Panc1 (cell line): Measurements from ENCODE around the gene CHCHD6. TPM values are rescaled to one million over a fixed set of nuclear protein-coding genes. Genes with fewer than 3 reads are reported as not detected.

Experiments used
- ATAC-seq: fragments of 200-7000 bp; cut with Tn5 transposase; 2 replicates; pipeline ENCODE4 v1.9.1; 2020; ENCODE audit warnings: mild to moderate bottlenecking, moderate library complexity
- BruUV-seq: library from RNA; stranded (reverse); fragments of 400-500 nt; replicated peaks from 2 replicates; lab custom pipeline; 2021; lab: Mats Ljungman, UMichigan
- CTCF ChIA-PET: fragments of 300-600 bp; sonication (Branson Sonifier 250); formaldehyde crosslinking; loops from one replicate; lab custom pipeline; 2022; ENCODE audit warnings: antibody characterized with exemption; lab: Charles Lee
- POLR2A ChIA-PET: fragments of 300-600 bp; sonication (Branson Sonifier 250); formaldehyde crosslinking; loops from one replicate; lab custom pipeline; 2022; ENCODE audit warnings: antibody characterized with exemption; lab: Charles Lee
- DNase-seq: peaks from one replicate; pipeline ENCODE4 v3.0.0-alpha.2; 2010; ENCODE audit warnings: low read depth, low spot score
- H3K27ac ChIP-seq: 2 replicates; pipeline ENCODE4 v1.5.1; 2011; ENCODE audit warnings: mild to moderate bottlenecking, low read length, inconsistent platforms
- H3K27me3 ChIP-seq: fragments of 200-500 bp; sonication (Bioruptor generic); 2 replicates; pipeline ENCODE4 v1.6.0; 2014; ENCODE audit warnings: low read length, inconsistent platforms; ENCODE audit not compliant: control insufficient read depth, insufficient read depth
- H3K36me3 ChIP-seq: fragments of 200-500 bp; sonication (Bioruptor generic); 2 replicates; pipeline ENCODE4 v1.5.1; 2014; ENCODE audit warnings: inconsistent platforms, mild to moderate bottlenecking, low read length, moderate library complexity; ENCODE audit not compliant: control insufficient read depth, insufficient read depth
- H3K4me1 ChIP-seq: 2 replicates; pipeline ENCODE4 v1.5.1; 2011; ENCODE audit warnings: inconsistent platforms, mild to moderate bottlenecking, low read length, moderate library complexity; ENCODE audit not compliant: control insufficient read depth, insufficient read depth
- H3K4me3 ChIP-seq, 2 experiments: 2 replicates each; pipeline ENCODE4 v1.5.1; 2011 to 2012; ENCODE audit warnings: low read depth in 2 of 2, low read length in 2 of 2, mild to moderate bottlenecking in 2 of 2, inconsistent platforms in 1 of 2, moderate library complexity in 1 of 2
- H3K9me3 ChIP-seq: fragments of 200-500 bp; sonication (Bioruptor generic); 2 replicates; pipeline ENCODE4 v1.5.1; 2014; ENCODE audit warnings: low read depth, mild to moderate bottlenecking, inconsistent platforms, low read length, moderate library complexity; ENCODE audit not compliant: control insufficient read depth, insufficient read depth
- CTCF ChIP-seq: fragments of 450-650 bp; IDR thresholded peaks from 2 replicates; pipeline ENCODE4 v1.5.1; 2017; ENCODE audit warnings: mild to moderate bottlenecking
- POLR2AphosphoS5 ChIP-seq: IDR thresholded peaks from 2 replicates; pipeline ENCODE4 v1.6.1; 2012; ENCODE audit warnings: mild to moderate bottlenecking, low read depth, low read length, moderate library complexity
- REST ChIP-seq, 2 experiments: IDR thresholded peaks; 2 replicates each; pipeline ENCODE4 v1.6.1; 2011 to 2012; ENCODE audit warnings: low read depth in 2 of 2, control low read depth in 1 of 2, low read length in 1 of 2, mild to moderate bottlenecking in 1 of 2, moderate library complexity in 1 of 2; ENCODE audit not compliant: insufficient read depth in 1 of 2
- SIN3A ChIP-seq: IDR thresholded peaks from 2 replicates; pipeline ENCODE4 v1.6.1; 2012; ENCODE audit warnings: low read depth, mild to moderate bottlenecking, low read length, moderate library complexity, borderline replicate concordance; ENCODE audit not compliant: insufficient read depth
- TCF7L2 ChIP-seq: IDR thresholded peaks from 2 replicates; pipeline ENCODE4 v1.6.1; 2011; ENCODE audit warnings: mild to moderate bottlenecking, low read depth, low read length, inconsistent platforms
- in situ Hi-C: cut with HindIII; loops from 2 replicates; pipeline ENCODE4 v1.10.0; 2016; ENCODE audit warnings: low sequenced_read_pairs, low pct_unique_long_range_greater_than_20kb
- intact Hi-C: fragments of 100-400 bp; cut with micrococcal nuclease; formaldehyde crosslinking; loops from one replicate; pipeline ENCODE4 v1.10.0; 2022; ENCODE audit not compliant: unreplicated experiment
- total RNA-seq: library from RNA; stranded (reverse); gene quantifications from one replicate; pipeline ENCODE4 v1.2.1, GENCODE V29; 2021; ENCODE audit not compliant: unreplicated experiment

Gene CHCHD6
- total RNA-seq, 1 experiment from 2014 or later: 31.5 TPM

GRCh38 chr3:126968391-126969390 lies 264.7 kb downstream of the CHCHD6 start:
- Histone ChIP-seq H3K4me3 (no peak overlapping the region), H3K4me1 (peaks cover 3% of the 10 kb centered on the region; the same call in 1 of the 2 replicates), H3K9me3 (no peaks in the 10 kb centered on the region), H3K27me3 (no peaks in the 10 kb centered on the region), H3K27ac (no peak overlapping the region), H3K36me3 (no peaks in the 10 kb centered on the region)
- in situ Hi-C loops: no loop called here
- CTCF ChIA-PET: no interaction called here
- intact Hi-C loops: no loop called here
- TF ChIP-seq SIN3A: no peak
- no peak for TF ChIP-seq TCF7L2
- TF ChIP-seq CTCF: no peak
- TF ChIP-seq REST (IDR thresholded peaks at IDR 0.05; ENCODE audit: insufficient read depth in 1 of 2, low read depth in 2 of 2, low read length in 1 of 2): no peak
- no TSS peak for BruUV-seq
- ATAC-seq (no peak), DNase-seq (no peak)
- POLR2A ChIA-PET: no interaction called here

- Histone ChIP-seq H3K36me3 (no peaks in the 10 kb centered on the region), H3K27me3 (no peaks in the 10 kb centered on the region), H3K4me3 (no peak overlapping the region), H3K9me3 (peaks cover 6% of the 10 kb centered on the region; the same call in 1 of the 2 replicates), H3K4me1 (peaks cover 3% of the 10 kb centered on the region; the same call in 1 of the 2 replicates), H3K27ac (no peak overlapping the region)
- intact Hi-C loops: no loop called here
- POLR2A ChIA-PET: no interaction called here
- CTCF ChIA-PET: no interaction called here
- in situ Hi-C loops: no loop called here
- ATAC-seq (no peak), DNase-seq (no peak)
- TF ChIP-seq SIN3A (no peak), REST (IDR thresholded peaks at IDR 0.05; ENCODE audit: insufficient read depth in 1 of 2, low read depth in 2 of 2, low read length in 1 of 2) (no peak), POLR2AphosphoS5 (no peak), TCF7L2 (no peak), CTCF (no peak)
- BruUV-seq: no TSS peak
Observed at GRCh38 chr3:126969586-126969985, 265.5 kb downstream of the CHCHD6 start.
